GM21717 (cell line): ENCODE data around the gene PTCD3.

Source experiments
- ATAC-seq: cut with Tn5 transposase; IDR thresholded peaks from one replicate; pipeline ENCODE4 v1.9.1; 2021; ENCODE audit warnings: mild to moderate bottlenecking, moderate library complexity; ENCODE audit not compliant: unreplicated experiment

PTCD3 gene

DNA sequence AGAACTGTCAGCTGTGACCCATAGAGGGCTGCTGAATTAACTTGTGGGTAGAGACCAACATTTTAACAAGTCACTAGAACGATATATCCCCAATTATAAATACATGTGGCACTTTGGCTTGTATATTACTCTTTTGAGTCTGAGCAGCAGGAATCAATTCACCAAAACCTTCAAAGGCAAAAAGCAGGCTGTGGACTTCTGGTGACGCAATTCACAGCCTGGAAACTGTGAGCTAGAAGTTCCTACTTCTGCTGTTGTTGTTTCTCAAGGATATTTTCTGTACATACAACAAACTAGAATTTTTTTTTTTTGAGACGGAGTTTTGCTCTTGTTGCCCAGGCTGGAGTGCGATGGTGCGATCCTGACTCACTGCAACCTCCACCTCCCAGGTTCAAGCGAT, 37.3 kb downstream of the PTCD3 start:
- ATAC-seq: no peak

DNA sequence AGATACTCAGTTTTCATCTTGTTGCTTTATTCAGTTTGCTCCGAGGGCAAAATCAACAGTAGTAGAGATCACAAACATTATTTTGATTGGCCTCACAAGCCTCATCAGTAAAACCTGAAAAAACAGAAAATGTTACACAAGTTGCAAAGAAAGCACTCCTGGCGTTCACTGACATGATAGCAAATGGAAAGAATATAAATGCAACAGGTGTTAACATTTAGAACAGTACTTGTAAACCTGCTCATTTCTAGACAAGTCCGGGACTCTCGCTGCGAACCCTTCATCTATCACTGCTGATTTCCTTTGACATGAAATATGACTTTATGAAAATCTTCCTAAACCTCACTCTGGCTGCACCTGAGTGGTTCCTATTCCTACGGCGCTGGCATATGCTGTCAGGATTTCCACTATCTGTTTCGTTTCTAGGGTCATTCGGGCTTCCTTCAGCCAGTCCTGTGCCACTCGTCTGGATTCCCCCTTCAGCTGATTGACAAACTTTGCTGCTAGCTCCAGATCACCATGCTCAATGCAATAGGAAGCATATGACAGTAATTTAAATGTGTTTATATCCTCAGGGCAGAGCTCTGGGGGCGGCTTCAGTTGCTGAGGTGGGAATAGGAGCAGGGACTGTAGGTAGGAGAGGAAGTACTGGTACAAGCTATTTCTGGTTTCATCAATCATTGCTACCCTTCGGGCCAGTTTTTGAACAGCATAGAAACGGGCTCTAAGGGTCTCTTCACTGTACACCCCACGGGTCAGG, 38.1 kb downstream of the PTCD3 start:
- no peak for ATAC-seq

DNA sequence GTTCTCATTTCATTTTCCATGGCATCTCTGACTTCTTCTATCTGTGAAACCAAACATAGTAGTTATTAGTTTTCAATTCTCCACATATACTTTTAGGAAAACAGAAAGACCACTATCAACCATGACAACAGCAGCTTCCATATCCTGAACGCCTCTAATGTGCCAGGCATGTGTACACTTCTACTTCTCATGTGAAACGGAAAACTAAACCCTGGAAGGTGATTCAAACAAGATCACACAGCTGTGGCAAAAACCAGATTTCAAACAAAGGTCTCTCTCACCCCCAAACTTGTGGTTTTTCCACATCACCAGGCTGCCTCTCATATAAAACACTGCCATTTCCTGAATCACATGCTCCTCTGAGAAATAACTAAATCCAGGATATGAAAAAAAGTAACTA, 41.8 kb downstream of the PTCD3 start:
- ATAC-seq: no peak

DNA sequence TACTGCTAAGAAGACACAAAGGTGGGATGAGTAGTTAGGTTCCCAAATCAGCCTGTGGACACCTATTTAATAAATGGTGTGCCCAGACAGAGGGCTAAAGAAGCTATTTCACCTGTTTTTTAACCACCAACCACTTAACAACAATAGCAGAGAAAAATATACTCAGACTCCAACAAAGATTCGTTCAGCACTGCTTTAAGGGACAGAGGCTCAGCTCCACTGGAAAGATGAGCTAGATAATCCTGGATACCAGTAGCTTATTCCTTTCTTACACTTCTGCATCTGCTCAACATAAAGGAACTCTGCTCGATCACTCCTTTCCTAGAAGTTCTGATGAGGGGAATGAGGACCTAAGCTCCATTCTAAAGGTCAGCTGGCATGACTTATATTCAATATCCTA, 44.5 kb downstream of the PTCD3 start:
- ATAC-seq: no peak

DNA sequence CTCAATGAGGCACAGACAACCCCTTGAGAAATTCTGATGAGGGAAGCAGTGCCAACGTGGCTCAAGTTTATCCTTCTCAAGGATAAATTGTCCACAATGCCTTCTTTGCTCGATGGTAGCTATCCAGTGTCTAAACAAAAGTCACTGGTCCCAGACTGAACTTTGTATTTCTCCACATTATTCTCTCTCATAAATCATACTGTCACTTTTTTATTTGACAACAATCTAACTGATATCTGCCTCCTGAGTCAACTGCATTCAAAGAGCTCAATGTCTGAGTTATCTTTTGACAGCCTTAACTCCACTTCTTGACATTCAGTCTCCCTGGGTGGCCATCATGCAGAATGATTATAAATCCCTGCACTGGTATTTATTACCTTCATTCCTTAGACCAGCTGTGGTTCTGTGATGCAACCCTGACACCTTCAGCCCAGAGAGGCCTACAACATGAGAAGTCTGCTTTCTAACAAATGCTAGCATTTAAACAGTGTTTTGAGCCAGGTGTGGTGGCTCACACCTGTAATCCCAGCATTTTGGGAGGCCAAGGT, 51.0 kb downstream of the PTCD3 start:
- ATAC-seq: no peak

DNA sequence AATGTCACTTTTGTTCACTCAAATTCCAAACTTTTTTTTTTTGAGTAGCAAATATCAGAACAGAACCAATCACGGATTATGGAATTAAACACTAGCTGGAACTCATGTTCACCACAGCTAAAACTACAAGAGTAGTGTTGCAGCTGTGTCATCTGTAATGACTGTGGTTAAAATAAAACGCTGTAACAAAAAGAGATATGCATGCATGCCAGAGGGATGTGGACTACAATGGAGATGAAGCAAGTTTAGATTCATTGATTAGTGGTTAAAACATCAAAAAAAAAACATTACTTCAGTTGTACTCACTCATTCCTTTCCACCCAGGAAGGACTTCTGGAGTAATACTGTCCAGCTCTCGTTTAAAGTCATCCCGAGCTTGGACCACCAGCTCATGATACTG, 52.3 kb downstream of the PTCD3 start:
- no peak for ATAC-seq

DNA sequence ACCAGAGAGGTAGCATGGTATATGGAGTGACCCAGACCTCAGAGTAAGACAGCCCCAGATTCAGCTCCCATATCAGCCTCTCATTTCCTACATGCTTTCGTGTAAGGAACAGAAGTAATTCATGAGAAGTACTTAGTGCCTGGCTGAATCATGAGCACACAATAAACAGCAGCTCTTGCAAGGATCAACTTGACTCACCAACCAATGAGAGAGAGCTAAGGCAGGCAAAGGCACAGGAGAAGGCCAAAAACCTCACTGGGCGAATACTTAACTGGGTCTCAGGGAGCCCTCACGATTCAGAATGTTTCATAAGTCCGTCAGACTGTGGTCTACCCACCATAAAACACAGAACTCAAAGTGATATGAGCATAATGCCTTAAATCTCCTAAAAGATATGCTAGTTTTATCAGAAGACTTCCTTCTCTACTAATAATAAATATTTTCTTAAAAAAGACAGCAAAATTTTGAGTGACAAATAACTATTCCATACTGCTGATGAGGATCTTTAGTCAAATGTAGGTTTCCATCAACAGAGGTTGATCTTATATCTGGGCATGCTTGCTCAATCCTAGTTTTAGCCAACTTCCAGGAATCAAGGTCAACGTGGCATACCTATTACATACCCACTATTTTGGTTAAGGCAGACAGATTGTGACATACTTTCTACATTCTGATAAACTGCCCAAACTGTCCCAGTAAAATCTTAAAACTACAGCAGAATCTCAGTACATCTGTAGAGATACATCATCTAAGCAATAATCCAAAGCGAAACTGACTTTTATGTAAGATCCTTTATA, 54.3 kb downstream of the PTCD3 start:
- no peak for ATAC-seq

DNA sequence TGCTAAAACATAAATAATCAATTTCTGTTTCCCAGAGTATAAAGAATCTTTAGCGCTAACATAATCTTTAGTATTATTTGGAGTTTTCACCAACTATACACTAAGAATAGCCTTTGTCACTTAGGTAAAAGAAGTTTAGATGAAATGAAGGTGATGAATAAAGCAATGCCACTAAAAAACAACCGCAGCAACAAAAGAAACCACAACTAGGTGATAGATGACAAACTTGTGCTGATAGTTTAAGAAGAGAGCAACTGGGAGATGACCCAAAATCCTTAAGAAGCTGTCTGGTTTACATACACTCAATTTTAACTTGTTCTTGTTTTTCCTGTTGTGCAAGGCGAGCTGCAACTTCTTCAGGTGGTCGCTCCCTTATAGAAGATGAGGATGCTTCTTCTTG, 64.4 kb downstream of the PTCD3 start:
- ATAC-seq: no peak

DNA sequence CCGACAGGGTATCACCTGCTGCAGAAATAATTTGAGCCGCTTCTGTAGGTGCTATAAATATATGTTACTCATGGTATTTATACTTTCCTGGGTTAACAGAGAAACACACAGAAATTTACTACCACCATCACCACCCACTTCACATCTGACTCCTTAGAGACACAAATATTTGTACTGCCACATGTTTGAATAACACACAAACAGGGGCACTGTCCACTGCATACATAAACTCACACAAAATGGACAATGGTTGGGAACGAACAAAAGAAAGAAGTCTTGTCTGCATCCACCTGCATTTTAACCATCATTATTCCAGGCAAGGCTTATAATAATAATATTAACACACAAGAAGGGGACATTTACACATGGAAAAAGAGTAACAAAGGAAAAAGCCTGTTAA, 65.3 kb downstream of the PTCD3 start:
- ATAC-seq: no peak

DNA sequence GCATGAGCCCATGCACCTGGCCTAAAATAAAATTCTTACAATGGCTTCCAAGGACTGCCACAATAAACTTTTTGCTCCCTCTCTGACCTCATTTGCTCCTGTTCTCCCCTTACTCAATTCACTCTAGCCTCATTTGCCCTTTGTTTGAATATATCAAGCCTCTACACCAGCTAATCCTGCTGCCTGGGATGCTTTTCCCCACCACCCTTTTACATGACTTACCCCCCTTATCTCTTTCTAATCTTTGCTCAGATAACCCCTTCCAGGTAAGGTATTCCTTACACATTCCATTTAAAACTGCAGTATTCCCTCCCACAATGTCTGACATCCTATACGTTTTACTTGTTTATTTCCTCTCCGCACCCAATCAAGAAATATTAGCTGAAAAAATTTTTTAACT, 66.6 kb downstream of the PTCD3 start:
- no peak for ATAC-seq

DNA sequence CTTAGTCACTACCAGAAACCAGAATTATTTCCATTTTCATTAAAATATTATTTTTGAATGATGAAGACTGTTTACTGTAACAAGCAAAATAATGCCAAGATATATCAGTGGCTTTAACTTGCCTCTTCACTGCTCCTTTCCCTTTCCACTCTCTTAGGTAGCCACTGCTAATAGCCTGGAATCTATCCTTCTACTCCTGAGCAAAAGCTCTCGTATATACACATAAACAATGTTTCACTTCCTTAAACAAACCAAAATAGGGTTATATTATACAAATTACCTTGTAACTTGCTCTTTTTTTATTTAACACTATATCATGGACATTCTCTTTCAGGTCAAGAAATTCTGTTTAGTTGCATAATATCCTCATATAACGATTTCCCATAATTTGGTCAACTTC, 68.4 kb downstream of the PTCD3 start:
- no peak for ATAC-seq

DNA sequence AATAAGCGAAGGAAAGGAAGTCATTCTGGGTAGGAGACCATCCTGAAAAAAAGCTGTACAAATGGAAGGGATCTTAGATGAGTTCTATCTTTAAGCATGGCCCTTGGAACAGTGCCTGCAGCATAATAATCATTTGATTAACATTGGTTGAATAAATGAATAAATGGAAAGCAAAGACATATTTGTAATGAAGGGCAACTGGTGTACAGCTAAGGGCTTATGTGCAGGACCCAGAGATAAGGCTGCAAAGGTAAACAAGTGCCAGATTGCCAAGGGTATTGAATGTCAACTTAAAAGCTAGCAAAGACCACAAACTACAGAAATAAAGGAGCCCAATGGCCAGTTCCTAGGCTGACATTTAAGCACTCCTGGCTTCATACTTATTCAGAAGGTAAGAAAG, 69.8 kb downstream of the PTCD3 start:
- no peak for ATAC-seq

DNA sequence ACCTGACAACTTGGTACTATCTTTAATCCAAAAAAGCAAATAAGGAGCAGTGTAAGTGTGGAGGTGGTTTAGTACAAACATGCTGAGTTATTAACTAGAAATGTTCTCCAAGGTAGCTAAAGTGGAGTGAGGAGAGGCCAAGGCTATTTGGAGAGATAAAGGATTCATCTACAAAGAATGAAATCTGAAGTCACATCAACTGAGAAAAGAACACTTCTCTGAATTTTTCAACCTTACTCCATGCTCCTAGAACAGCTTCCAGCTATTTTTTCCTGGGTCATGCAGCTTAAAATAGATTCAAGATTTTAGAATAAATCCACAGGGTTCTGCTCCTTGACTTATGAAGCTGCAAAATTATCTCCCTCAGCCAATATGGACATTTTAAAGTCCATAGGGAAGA, 70.6 kb downstream of the PTCD3 start:
- no peak for ATAC-seq

DNA sequence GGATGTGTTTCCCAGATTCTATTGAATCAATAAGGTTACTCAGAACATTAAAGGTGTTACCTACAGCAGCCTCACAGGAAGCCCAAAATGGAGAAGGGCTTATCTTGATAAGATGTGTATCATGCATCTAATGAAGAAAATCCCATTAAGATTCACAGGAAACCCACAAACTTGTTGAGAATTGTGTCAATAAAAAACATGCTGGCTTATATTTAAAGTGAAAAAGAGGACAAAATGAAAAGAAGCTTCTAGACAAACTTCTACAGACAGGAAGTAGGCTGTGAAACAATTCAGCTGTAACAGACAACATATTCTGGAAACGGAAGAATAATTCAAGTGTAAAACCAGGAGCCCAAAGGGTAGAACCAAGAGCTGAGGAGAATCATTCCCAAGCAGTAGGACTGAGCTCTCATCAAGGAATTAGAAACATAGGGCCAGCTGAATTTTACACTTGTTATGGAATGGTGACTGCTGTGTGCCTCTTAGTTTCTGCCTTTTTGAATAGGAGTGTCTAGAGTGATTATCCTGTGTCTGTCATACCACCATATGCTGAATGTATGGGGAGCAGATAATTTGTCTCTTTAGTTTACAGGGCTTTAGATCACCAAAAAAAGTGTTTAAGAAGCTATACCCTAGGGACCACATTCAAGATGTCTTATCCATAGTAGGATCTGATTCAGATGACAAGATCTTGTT, 79.6 kb downstream of the PTCD3 start:
- ATAC-seq: no peak

DNA sequence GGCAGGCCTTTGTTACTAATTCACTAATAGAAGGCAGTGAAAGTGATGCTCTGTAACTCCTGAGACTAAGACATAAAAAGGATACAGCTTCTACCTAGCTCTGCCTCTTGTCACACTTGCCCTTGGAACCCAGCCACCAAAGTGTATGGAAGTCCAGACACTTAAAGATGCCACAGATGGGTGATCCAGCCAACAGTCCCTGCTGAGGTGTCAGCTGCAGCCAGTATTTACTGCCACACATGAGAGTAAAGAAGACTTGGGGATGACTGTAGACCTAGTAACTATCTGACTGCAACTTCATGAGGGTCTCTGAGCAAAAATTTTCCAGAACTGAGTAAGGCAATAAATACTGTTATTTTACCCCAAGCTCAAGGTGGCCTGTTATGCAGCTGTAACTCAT, 80.4 kb downstream of the PTCD3 start:
- no peak for ATAC-seq

DNA sequence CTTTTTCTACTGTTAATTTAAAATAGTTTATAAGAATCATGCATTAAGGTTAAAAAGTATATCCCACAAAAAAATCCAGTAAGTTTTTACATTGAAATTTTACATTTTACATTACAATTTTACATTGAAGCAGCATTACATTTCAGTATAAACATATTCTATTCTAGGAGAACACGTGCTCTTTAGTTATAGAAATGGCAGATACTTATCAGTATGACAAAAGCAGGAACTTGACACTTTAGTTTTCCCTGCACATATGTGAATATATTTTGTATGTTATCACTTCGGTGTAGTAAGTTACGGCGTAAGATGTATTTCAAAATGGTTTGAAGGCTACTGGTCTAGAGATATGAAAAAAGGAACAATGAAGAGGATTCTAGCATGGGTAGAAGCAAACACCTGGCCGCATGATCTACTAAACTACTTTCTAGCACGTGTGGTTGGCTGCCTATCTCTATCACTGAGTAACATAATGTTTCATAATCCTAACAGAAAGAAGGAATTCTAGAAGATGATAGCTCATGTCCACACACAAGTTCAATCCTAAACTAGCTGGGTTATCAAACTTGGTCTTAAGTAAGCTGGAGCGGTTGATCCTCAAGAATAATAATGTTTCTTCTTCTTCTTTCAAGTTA, 83.9 kb downstream of the PTCD3 start:
- no peak for ATAC-seq
